Spleen (tissue), 11 donors: ENCODE measurements around the gene TENT5C. TPM values are rescaled to one million over a fixed set of nuclear protein-coding genes. Genes with fewer than 3 reads are reported as not detected.

Experiments
- DNase-seq: peaks from one replicate; pipeline ENCODE4 v3.0.0-alpha.2; 2020
- H3K27ac ChIP-seq, 8 donors: fragments of 200-600 bp; sonication (generic) in 7 of 8; 1 replicate in 4 of 8; 2 replicates in 4 of 8; pipeline versions ENCODE4 v1.5.0 to v1.8.0; 2016 to 2021; ENCODE audit warnings: inconsistent platforms in 4 of 8, mild to moderate bottlenecking in 4 of 8, moderate library complexity in 1 of 8
- H3K27me3 ChIP-seq, 7 donors: fragments of 200-600 bp; sonication (generic) in 6 of 7; replicated peaks in 1 of 7; 1 replicate in 4 of 7; 2 replicates in 3 of 7; pipeline versions ENCODE4 v1.5.0 to v1.8.0; 2016 to 2021; ENCODE audit warnings: inconsistent platforms in 3 of 7, mild to moderate bottlenecking in 1 of 7
- H3K36me3 ChIP-seq, 6 donors: fragments of 200-600 bp; sonication (generic) in 5 of 6; 1 replicate in 4 of 6; 2 replicates in 2 of 6; pipeline versions ENCODE4 v1.5.0 to v1.8.0; 2016 to 2021; ENCODE audit warnings: inconsistent platforms in 2 of 6
- H3K4me1 ChIP-seq, 6 donors: fragments of 200-600 bp; sonication (generic) in 5 of 6; 1 replicate in 3 of 6; 2 replicates in 3 of 6; pipeline versions ENCODE4 v1.5.0 to v1.8.0; 2016 to 2021; ENCODE audit warnings: inconsistent platforms in 3 of 6
- H3K4me3 ChIP-seq, 8 donors: fragments of 200-600 bp; sonication (generic) in 7 of 8; 1 replicate in 4 of 8; 2 replicates in 4 of 8; pipeline versions ENCODE4 v1.5.0 to v1.8.0; 2016 to 2021; ENCODE audit warnings: inconsistent platforms in 4 of 8, mild to moderate bottlenecking in 4 of 8, moderate library complexity in 2 of 8
- H3K9me3 ChIP-seq, 8 donors: fragments of 200-600 bp; sonication (generic) in 7 of 8; 1 replicate in 4 of 8; 2 replicates in 4 of 8; pipeline versions ENCODE4 v1.5.0 to v1.8.0; 2016 to 2021; ENCODE audit warnings: inconsistent platforms in 4 of 8
- CTCF ChIP-seq, 11 experiments: fragments of 200-600 bp in 7 of 11; fragments of 450-650 bp in 4 of 11; sonication (generic) in 4 of 11; IDR thresholded peaks in 8 of 11; conservative IDR thresholded peaks in 3 of 11; 1 replicate in 7 of 11; 2 replicates in 4 of 11; pipeline versions ENCODE4 v1.4.0 to v1.8.0; 2016 to 2021; ENCODE audit warnings: antibody characterized with exemption in 11 of 11, inconsistent platforms in 4 of 11, mild to moderate bottlenecking in 1 of 11
- POLR2A ChIP-seq, 3 donors: fragments of 450-650 bp; IDR thresholded peaks; one replicate each; pipeline ENCODE4 v1.5.1; 2017; ENCODE audit warnings: antibody characterized with exemption in 3 of 3, mild to moderate bottlenecking in 1 of 3
- POLR2AphosphoS5 ChIP-seq, 3 donors: sonication (generic); formaldehyde crosslinking; IDR thresholded peaks; one replicate each; pipeline ENCODE4 v1.5.1; 2017; ENCODE audit warnings: antibody characterized with exemption in 3 of 3
- WGBS, 5 donors: extraction: QIAGEN DNeasy Blood & Tissue Kit in 3 of 5; methylation state at CpG; one replicate each; pipeline versions ENCODE4 v1.1.5 to v1.1.7; 2013 to 2018; 5-methylcytosine and 5-hydroxymethylcytosine counted together
- intact Hi-C: fragments of 100-400 bp; cut with DNase I; formaldehyde crosslinking; loops from one replicate; pipeline ENCODE4 v1.15.0; 2023; ENCODE audit warnings: low total_unique reads
- polyA plus RNA-seq, 3 donors: library from polyadenylated mRNA; stranded (reverse); fragments of 200-250 nt; gene quantifications; one replicate each; pipeline ENCODE4 v1.2.1, GENCODE V29; 2013
- total RNA-seq, 7 donors: library from RNA; depleted of rRNA in 3 of 7; stranded (reverse); fragments of >200 nt in 3 of 7; fragmentation: NEBNext Ultra II Directional in 4 of 7; extraction: Animal tissue kit (Norgen Biotek cat#: 25700) in 4 of 7; gene quantifications; one replicate each; pipeline versions ENCODE4 v1.1.0 to v1.2.1, GENCODE V29; 2016 to 2021
- donor health status: healthy with polysubstance abuse.
- donor health status: DM: no; HTN: no; CAD: no; lungs with moderate emphysema.
- donor health status: DM: no; HTN: no; CAD: no.
- donor health status: Bipolar disorder and iron deficiency.
- donor health status: healthy.
- donor health status: DM: no; HTN: no; CAD: no.
- donor health status: DM: yes; HTN: yes; CAD: no.

The TENT5C gene
- total and polyA plus RNA-seq, 10 donors: 5.6 to 181 (median 37.0) TPM

- 39 to 66% (median 54%) methylated on average over 3 of the region's 3 CpGs for WGBS, 5 donors
- no peak for TF ChIP-seq POLR2A (IDR thresholded peaks at IDR 0.05)
- TF ChIP-seq CTCF (IDR thresholded peaks at IDR 0.05 in 8 of 11, conservative IDR thresholded peaks at IDR 0.05 in 3 of 11): no peak
- TF ChIP-seq POLR2AphosphoS5 (IDR thresholded peaks at IDR 0.05): no peak
Observed at GRCh38 chr1:117657031-117657430, 51.2 kb downstream of the TENT5C start.

GRCh38 chr1:117657949-117658660 is 52.3 kb downstream of the TENT5C start:
- Histone ChIP-seq H3K27ac (peak overlapping the region in 6 of 8 donors; percentile 0 to 93 (median 66)), H3K4me3 (no peak overlapping the region), H3K4me1 (peaks cover 55 to 99% (median 76%) of the 10 kb centered on the region in 6 donors), H3K27me3 (no peaks in the 10 kb centered on the region), H3K36me3 (no peaks in the 10 kb centered on the region), H3K9me3 (peaks cover 0 to 7% (median 0%) of the 10 kb centered on the region in 8 donors)
- intact Hi-C loops: no loop called here
- DNase-seq: no peak
- 91 to 97% (median 93%) methylated on average over 5 of the region's 5 CpGs for WGBS, 5 donors
- TF ChIP-seq CTCF (IDR thresholded peaks at IDR 0.05 in 8 of 11, conservative IDR thresholded peaks at IDR 0.05 in 3 of 11): no peak
- no peak for TF ChIP-seq POLR2A (IDR thresholded peaks at IDR 0.05)
- TF ChIP-seq POLR2AphosphoS5 (IDR thresholded peaks at IDR 0.05): no peak

More at GRCh38 chr1:117657031-117657430, 51.2 kb downstream of the TENT5C start:
- intact Hi-C loops: no loop called here
- DNase-seq: no peak
- Histone ChIP-seq H3K36me3 (no peaks in the 10 kb centered on the region), H3K4me3 (no peak overlapping the region), H3K9me3 (peaks cover 0 to 1% (median 0%) of the 10 kb centered on the region in 8 donors), H3K4me1 (peaks cover 62 to 100% (median 82%) of the 10 kb centered on the region in 6 donors), H3K27me3 (no peaks in the 10 kb centered on the region), H3K27ac (peak overlapping the region in 4 of 8 donors; percentile 80 to 92 (median 84))

GRCh38 chr1:117658676-117659075 is 52.8 kb downstream of the TENT5C start:
- H3K27me3 ChIP-seq: no peaks in the 10 kb centered on the region
- intact Hi-C loops: no loop called here
- TF ChIP-seq POLR2AphosphoS5 (IDR thresholded peaks at IDR 0.05) (peak in 2 of 3 donors; percentile 72 to 85), POLR2A (IDR thresholded peaks at IDR 0.05) (no peak)
- WGBS, 5 donors: 11 to 25% (median 24%) methylated on average over 3 of the region's 3 CpGs
- H3K36me3 ChIP-seq: no peaks in the 10 kb centered on the region
- peak overlapping the region in 7 of 8 donors; percentile 0 to 93 (median 63) for H3K27ac ChIP-seq
- H3K4me1 ChIP-seq: peaks cover 49 to 99% (median 73%) of the 10 kb centered on the region in 6 donors
- H3K9me3 ChIP-seq: peaks cover 0 to 7% (median 0%) of the 10 kb centered on the region in 8 donors
- DNase-seq: peak; percentile 92
- H3K4me3 ChIP-seq: no peak overlapping the region

- H3K4me1 ChIP-seq: peaks cover 41 to 99% (median 68%) of the 10 kb centered on the region in 6 donors
- intact Hi-C loops: no loop called here
- H3K36me3 ChIP-seq: no peaks in the 10 kb centered on the region
- peak; percentile 85 for DNase-seq
- H3K4me3 ChIP-seq: no peak overlapping the region
- TF ChIP-seq POLR2A (IDR thresholded peaks at IDR 0.05) (no peak), POLR2AphosphoS5 (IDR thresholded peaks at IDR 0.05) (peak in 2 of 3 donors; percentile 57 to 64), CTCF (IDR thresholded peaks at IDR 0.05 in 8 of 11, conservative IDR thresholded peaks at IDR 0.05 in 3 of 11) (no peak)
- H3K27me3 ChIP-seq: no peaks in the 10 kb centered on the region
- peak overlapping the region in 7 of 8 donors; percentile 20 to 93 (median 63) for H3K27ac ChIP-seq
- peaks cover 0 to 7% (median 0%) of the 10 kb centered on the region in 8 donors for H3K9me3 ChIP-seq
- 51 to 63% (median 58%) methylated on average over 6 of the region's 6 CpGs for WGBS, 5 donors
Observed at GRCh38 chr1:117659550-117660270, 53.9 kb downstream of the TENT5C start.
